PFSK-1 (cell line): ENCODE results near the gene SIPA1.

Source experiments
- REST ChIP-seq, 2 experiments: IDR thresholded peaks; 2 replicates each; pipeline versions ENCODE4 v1.6.1 to v1.8.0; 2011 to 2012; ENCODE audit warnings: low read depth in 2 of 2, low read length in 2 of 2, control low read depth in 1 of 2, inconsistent platforms in 1 of 2, mild to moderate bottlenecking in 1 of 2, moderate library complexity in 1 of 2; ENCODE audit not compliant: insufficient read depth in 1 of 2
- SIN3A ChIP-seq: IDR thresholded peaks from 2 replicates; pipeline ENCODE4 v1.6.1; 2012; ENCODE audit warnings: mild to moderate bottlenecking, low read length, moderate library complexity, borderline replicate concordance; ENCODE audit not compliant: insufficient read depth
- TAF1 ChIP-seq: IDR thresholded peaks from 2 replicates; pipeline ENCODE4 v1.6.1; 2012; ENCODE audit warnings: low read length, control low read depth, borderline replicate concordance; ENCODE audit not compliant: insufficient read depth

DNA sequence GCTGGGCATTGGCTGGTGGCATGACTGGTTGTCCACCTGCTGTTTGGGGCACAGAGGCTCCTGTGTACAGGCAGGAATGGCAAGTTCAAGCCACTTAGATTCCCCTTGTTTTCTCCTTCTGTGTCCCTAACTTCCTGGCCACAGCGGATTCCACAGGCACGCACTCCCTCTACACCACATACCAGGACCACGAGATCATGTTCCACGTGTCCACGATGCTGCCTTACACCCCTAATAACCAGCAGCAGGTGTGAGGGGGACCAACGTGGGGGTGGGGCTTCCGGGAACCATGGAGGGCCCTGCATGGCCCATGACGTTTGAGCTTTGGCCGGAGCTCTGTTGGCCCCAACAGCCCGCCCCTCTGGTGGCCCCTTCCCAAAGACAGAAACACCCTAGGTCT, 7.8 kb downstream of the SIPA1 start:
- TF ChIP-seq SIN3A, result no peak
- TF ChIP-seq TAF1, result no peak
- no peak for TF ChIP-seq REST (IDR thresholded peaks at IDR 0.05; ENCODE audit: insufficient read depth in 1 of 2, low read depth in 2 of 2, low read length in 2 of 2)
